SK-N-MC (cell line): ENCODE measurements around the gene AFF3.

ENCODE experiments used
- DNase-seq: peaks from one replicate; pipeline ENCODE4 v3.0.0-alpha.2; 2011; ENCODE audit warnings: low read depth, low spot score
- H3K27ac ChIP-seq: fragments of 200-600 bp; sonication (generic); 2 replicates; pipeline ENCODE4 v1.5.1; 2016; ENCODE audit warnings: mixed run types
- H3K36me3 ChIP-seq: fragments of 200-600 bp; sonication (generic); 2 replicates; pipeline ENCODE4 v1.6.1; 2017; ENCODE audit warnings: antibody characterized with exemption, low read length, mixed read lengths; ENCODE audit not compliant: insufficient read depth
- H3K4me3 ChIP-seq: fragments of 200-600 bp; sonication (generic); 2 replicates; pipeline ENCODE4 v1.5.1; 2016
- H3K9ac ChIP-seq: fragments of 200-600 bp; sonication (generic); 2 replicates; pipeline ENCODE4 v1.8.0; 2017; ENCODE audit warnings: mixed run types, mixed read lengths; ENCODE audit not compliant: insufficient read length
- H3K9me3 ChIP-seq: fragments of 200-600 bp; sonication (generic); 2 replicates; pipeline ENCODE4 v1.6.1; 2017; ENCODE audit warnings: low read depth, mild to moderate bottlenecking, antibody characterized with exemption, low read length, moderate library complexity, mixed read lengths
- EZH2 ChIP-seq: fragments of 200-600 bp; sonication (generic); IDR thresholded peaks from one replicate; pipeline ENCODE4 v1.6.1; 2017; ENCODE audit warnings: antibody characterized with exemption
- FOXP2 ChIP-seq: optimal IDR thresholded peaks from 2 replicates; pipeline ENCODE3; 2011; ENCODE audit warnings: mild to moderate bottlenecking, moderate library complexity; ENCODE audit not compliant: insufficient read depth; ENCODE audit errors: extremely low read length, control extremely low read depth
- POLR2AphosphoS5 ChIP-seq: IDR thresholded peaks from 2 replicates; pipeline ENCODE4 v1.6.1; 2012; ENCODE audit warnings: mild to moderate bottlenecking, low read depth, low read length, borderline replicate concordance

AFF3 gene

DNA sequence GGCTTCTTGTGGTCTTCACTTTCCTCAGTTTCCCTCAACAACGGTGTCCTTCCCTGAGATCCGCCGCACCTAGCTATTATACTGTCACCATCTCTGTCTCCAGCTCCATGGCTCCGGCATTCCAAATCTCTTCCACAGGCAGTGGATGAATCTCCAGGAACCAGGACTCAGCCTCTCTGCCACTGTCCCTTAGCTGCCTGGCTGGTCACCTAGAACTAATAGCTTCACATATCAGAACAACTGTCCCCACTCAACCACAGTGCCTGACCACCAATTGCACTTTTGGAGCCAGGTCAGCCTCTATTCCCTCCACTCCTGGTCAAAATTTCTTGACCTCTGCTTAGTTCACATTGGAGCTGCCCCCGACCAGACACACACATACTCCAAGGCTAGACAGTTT lies 38.1 kb upstream of the AFF3 start:
- DNase-seq, result no peak
- H3K27ac ChIP-seq, result no peak overlapping the region
- no peak overlapping the region for H3K9ac ChIP-seq
- H3K4me3 ChIP-seq, result no peak overlapping the region
- H3K9me3 ChIP-seq, result no peaks in the 10 kb centered on the region
- TF ChIP-seq EZH2 (no peak), FOXP2 (no peak), POLR2AphosphoS5 (no peak)
- no peaks in the 10 kb centered on the region for H3K36me3 ChIP-seq

DNA sequence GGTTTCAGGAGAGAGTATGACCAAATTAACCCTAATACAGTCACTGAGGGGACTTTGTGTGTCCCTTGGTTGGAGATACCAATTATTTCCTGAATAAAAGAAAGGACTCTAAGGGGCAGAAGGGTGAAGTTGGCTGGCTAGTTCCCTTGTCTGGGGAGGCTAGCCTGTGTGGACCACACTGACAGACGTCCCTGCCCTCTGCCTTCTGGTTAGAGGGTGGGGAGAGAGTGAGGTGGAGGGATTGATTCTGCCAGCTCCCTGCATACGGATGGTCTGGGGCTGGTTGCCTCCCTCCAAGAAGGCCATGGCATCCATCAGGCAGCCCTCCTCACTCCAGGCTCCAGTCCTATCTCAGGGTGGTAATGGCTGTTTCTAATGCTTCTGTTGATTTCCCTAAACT lies 37.4 kb upstream of the AFF3 start:
- H3K36me3 ChIP-seq, result no peaks in the 10 kb centered on the region
- TF ChIP-seq POLR2AphosphoS5 (no peak), EZH2 (no peak), FOXP2 (no peak)
- no peaks in the 10 kb centered on the region for H3K9me3 ChIP-seq
- H3K4me3 ChIP-seq, result no peak overlapping the region
- DNase-seq, result no peak
- no peak overlapping the region for H3K9ac ChIP-seq
- no peak overlapping the region for H3K27ac ChIP-seq

DNA sequence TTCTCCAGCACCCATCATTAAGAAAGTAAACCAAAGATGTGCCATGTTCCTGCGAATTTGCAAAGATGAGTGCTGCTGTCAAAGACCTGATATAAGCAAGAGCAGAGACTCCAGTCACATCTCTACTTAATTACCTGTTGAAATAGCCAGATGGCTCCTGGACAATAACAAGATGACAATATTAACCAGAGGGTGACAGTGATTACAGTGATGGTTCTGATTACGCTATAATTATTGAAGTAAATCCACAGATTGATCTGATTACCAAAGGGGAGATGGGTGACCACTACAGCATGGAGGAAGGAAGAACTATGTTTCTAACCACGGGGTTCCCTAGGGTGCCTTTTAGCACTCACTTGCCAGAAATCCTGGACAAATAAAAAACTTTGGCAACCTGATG lies 36.5 kb upstream of the AFF3 start:
- no peak for TF ChIP-seq FOXP2
- TF ChIP-seq EZH2, result no peak
- TF ChIP-seq POLR2AphosphoS5, result no peak
- Histone ChIP-seq H3K9me3 (no peaks in the 10 kb centered on the region), H3K27ac (no peak overlapping the region), H3K4me3 (no peak overlapping the region), H3K36me3 (no peaks in the 10 kb centered on the region), H3K9ac (no peak overlapping the region)
- no peak for DNase-seq

DNA sequence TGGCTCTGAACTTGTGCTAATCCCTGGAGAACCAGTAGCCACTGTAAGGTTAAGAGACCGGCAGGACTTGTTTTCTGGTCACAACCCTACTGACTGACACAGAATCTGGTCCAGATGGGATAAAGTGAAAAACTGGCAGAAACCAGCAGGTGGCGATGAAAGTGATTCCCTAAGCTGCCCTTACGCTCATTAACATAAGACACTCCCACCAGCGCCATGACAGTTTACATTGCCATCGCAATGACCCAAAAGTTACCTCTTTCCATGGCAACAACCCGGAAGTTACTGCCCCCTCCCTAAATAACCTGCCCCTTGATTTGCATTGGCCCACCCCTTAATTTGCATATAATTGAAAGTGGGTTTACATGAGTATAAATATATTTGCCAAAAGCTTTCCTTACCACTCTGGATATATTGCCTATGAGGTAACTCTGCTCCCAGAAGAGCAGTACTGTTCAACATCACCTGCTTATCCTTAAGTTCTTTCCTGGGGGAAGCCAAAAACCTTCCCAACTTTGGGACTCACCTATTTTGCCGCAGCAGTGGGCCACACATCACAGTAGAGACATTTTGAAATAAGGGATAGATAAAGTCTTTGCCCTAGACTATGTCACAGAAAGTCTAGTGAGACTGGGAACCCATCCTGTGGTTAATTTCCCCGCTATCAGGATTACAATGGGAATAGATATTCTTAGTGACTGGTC lies 35.8 kb upstream of the AFF3 start:
- H3K9me3 ChIP-seq, result no peaks in the 10 kb centered on the region
- H3K27ac ChIP-seq, result no peak overlapping the region
- H3K9ac ChIP-seq, result no peak overlapping the region
- H3K36me3 ChIP-seq, result no peaks in the 10 kb centered on the region
- no peak overlapping the region for H3K4me3 ChIP-seq
- TF ChIP-seq FOXP2, result no peak
- TF ChIP-seq POLR2AphosphoS5, result no peak
- TF ChIP-seq EZH2, result no peak
- no peak for DNase-seq

DNA sequence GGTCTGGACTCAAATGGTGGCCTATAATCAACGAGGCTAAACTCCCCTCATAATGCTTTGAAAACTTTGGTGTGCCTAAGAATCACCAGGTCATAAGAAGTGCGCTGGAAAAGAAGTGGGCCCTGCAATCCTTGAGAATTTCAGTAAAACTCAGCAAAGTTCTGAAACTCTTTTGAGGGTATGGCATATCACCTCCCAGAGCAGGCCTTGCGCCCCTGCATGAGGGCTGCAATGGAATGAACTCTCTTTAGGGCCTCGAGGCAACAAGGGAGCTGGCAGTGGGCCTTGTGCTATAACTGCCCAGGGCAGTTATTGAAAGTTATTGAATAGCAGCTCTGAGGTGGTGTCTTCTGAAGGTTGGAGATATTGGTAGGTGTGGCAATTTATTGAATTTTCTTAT lies 34.5 kb upstream of the AFF3 start:
- TF ChIP-seq POLR2AphosphoS5 (no peak), FOXP2 (no peak), EZH2 (no peak)
- no peak overlapping the region for H3K4me3 ChIP-seq
- no peak for DNase-seq
- no peak overlapping the region for H3K27ac ChIP-seq
- H3K9me3 ChIP-seq, result no peaks in the 10 kb centered on the region
- no peaks in the 10 kb centered on the region for H3K36me3 ChIP-seq
- H3K9ac ChIP-seq, result no peak overlapping the region

DNA sequence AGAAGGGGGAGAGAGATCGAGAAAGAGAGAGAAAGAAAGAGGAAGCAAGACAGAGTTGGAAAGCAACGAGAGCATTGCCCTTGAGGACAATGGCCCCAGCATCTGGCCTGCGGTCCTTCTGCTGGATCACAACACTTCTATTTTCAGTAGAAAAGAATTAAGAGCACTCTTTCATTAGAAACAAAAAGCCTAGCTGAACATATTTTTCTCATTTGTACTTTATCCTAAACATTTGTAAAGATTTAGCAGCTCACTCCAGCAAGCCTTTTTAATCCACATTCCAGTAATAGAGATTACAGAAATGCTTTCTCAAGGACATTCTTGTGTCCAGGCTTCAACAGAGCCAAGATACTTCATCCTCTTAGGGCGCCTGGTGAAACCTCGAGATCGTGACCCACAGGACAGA lies 31.6 kb upstream of the AFF3 start:
- Histone ChIP-seq H3K36me3 (no peaks in the 10 kb centered on the region), H3K4me3 (no peak overlapping the region), H3K27ac (no peak overlapping the region), H3K9me3 (no peaks in the 10 kb centered on the region), H3K9ac (no peak overlapping the region)
- no peak for TF ChIP-seq FOXP2
- no peak for TF ChIP-seq POLR2AphosphoS5
- no peak for TF ChIP-seq EZH2
- no peak for DNase-seq

DNA sequence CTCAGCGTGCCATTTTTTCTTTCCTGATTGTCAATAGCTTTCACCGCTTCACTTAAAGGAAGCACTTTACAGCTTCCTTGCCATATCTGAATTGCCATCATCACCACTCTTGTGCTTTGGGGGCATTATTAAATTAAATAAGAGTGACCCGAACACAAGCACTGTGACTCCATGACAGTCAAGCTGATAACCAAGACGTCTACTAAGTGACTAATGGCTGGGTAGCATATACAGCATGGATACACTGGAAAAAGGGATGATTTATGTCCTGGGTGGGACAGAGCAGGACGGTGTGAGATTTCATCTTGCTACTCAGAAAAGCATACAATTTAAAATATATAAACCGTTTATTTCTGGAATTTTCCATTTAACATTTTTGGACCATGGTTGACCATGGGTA lies 24.3 kb upstream of the AFF3 start:
- H3K27ac ChIP-seq, result no peak overlapping the region
- H3K9ac ChIP-seq, result no peak overlapping the region
- no peak for TF ChIP-seq EZH2
- TF ChIP-seq POLR2AphosphoS5, result no peak
- no peak for TF ChIP-seq FOXP2
- no peaks in the 10 kb centered on the region for H3K9me3 ChIP-seq
- no peaks in the 10 kb centered on the region for H3K36me3 ChIP-seq
- no peak for DNase-seq
- H3K4me3 ChIP-seq, result no peak overlapping the region

DNA sequence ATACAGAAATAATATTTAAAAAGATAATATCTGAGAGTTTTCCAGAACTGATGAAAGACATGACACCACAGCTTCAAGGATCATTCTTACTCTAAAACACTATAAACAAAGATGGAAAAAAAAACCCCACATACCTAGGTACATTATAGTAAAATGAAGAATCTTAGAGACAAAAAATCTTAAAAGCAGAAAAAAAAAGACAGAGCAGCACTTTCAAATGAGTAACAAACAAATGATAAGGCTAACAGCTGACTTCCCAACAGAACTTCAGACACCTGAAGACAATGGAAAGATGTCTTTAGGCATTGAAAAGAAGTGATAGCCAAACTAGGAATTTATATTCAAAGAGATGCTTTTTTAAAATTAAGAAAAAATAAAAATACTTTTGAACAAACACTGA lies 21.2 kb upstream of the AFF3 start:
- no peak overlapping the region for H3K9ac ChIP-seq
- no peak overlapping the region for H3K4me3 ChIP-seq
- H3K27ac ChIP-seq, result no peak overlapping the region
- H3K9me3 ChIP-seq, result no peaks in the 10 kb centered on the region
- TF ChIP-seq FOXP2 (no peak), EZH2 (no peak), POLR2AphosphoS5 (no peak)
- H3K36me3 ChIP-seq, result no peaks in the 10 kb centered on the region
- no peak for DNase-seq
